Astrocyte (in vitro differentiated cells and primary cell): Measurements from ENCODE around the gene LRP1B. TPM values are rescaled to one million over a fixed set of nuclear protein-coding genes. Genes with fewer than 3 reads are reported as not detected.

ENCODE experiments used
- DNase-seq: peaks from one replicate; pipeline ENCODE4 v3.0.0-alpha.2; 2010; ENCODE audit warnings: low read depth
- FAIRE-seq: peaks from 2 replicates; lab custom pipeline; 2011; peaks lifted over from hg19 to GRCh38; lab: Jason Lieb, UNC
- H2AFZ ChIP-seq: 2 replicates; pipeline ENCODE4 v1.6.0; 2012; ENCODE audit warnings: low read depth, low read length, inconsistent platforms
- H3K27ac ChIP-seq: 2 replicates; pipeline ENCODE4 v1.5.1; 2011; ENCODE audit warnings: low read depth, low read length, inconsistent platforms
- H3K27me3 ChIP-seq: 2 replicates; pipeline ENCODE4 v1.6.0; 2011; ENCODE audit warnings: low read length, inconsistent platforms; ENCODE audit not compliant: insufficient read depth
- H3K36me3 ChIP-seq: 2 replicates; pipeline ENCODE4 v1.5.1; 2011; ENCODE audit warnings: low read length, inconsistent platforms; ENCODE audit not compliant: insufficient read depth
- H3K4me1 ChIP-seq: 2 replicates; pipeline ENCODE4 v1.5.1; 2011; ENCODE audit warnings: low read length, inconsistent platforms; ENCODE audit not compliant: insufficient read depth
- H3K4me2 ChIP-seq: 2 replicates; pipeline ENCODE4 v1.6.0; 2012; ENCODE audit warnings: low read length, inconsistent platforms
- H3K4me3 ChIP-seq: 2 replicates; pipeline ENCODE4 v1.5.1; 2011; ENCODE audit warnings: low read depth, mild to moderate bottlenecking, low read length, inconsistent platforms; ENCODE audit not compliant: insufficient read depth
- H3K79me2 ChIP-seq: 2 replicates; pipeline ENCODE4 v1.6.0; 2012; ENCODE audit warnings: mild to moderate bottlenecking, low read length, inconsistent platforms; ENCODE audit not compliant: insufficient read depth
- H3K9ac ChIP-seq: 2 replicates; pipeline ENCODE4 v1.6.0; 2012; ENCODE audit warnings: mild to moderate bottlenecking, low read length, inconsistent platforms
- H3K9me3 ChIP-seq: 2 replicates; pipeline ENCODE4 v1.5.1; 2012; ENCODE audit warnings: low read depth, mild to moderate bottlenecking, low read length, inconsistent platforms; ENCODE audit not compliant: insufficient read depth
- H4K20me1 ChIP-seq: 2 replicates; pipeline ENCODE4 v1.6.0; 2012; ENCODE audit warnings: low read length, inconsistent platforms; ENCODE audit not compliant: insufficient read depth
- H3K27ac Mint-ChIP-seq: one replicate; pipeline ENCODE4 v1.8.0; 2021; ENCODE audit warnings: mild to moderate bottlenecking, mixed read lengths; ENCODE audit not compliant: unreplicated experiment
- H3K27me3 Mint-ChIP-seq: one replicate; pipeline ENCODE4 v1.8.0; 2021; ENCODE audit warnings: low read depth, mixed read lengths; ENCODE audit not compliant: unreplicated experiment
- H3K36me3 Mint-ChIP-seq: one replicate; pipeline ENCODE4 v1.8.0; 2021; ENCODE audit warnings: low read depth, mixed read lengths; ENCODE audit not compliant: unreplicated experiment
- H3K4me1 Mint-ChIP-seq: one replicate; pipeline ENCODE4 v1.8.0; 2021; ENCODE audit warnings: low read depth, mixed read lengths; ENCODE audit not compliant: unreplicated experiment
- H3K4me3 Mint-ChIP-seq: one replicate; pipeline ENCODE4 v1.8.0; 2021; ENCODE audit warnings: mild to moderate bottlenecking, moderate library complexity, mixed read lengths; ENCODE audit not compliant: unreplicated experiment
- H3K9me3 Mint-ChIP-seq: one replicate; pipeline ENCODE4 v1.8.0; 2021; ENCODE audit warnings: mild to moderate bottlenecking, mixed read lengths; ENCODE audit not compliant: unreplicated experiment
- EZH2 ChIP-seq: IDR thresholded peaks from 2 replicates; pipeline ENCODE4 v1.6.1; 2012; ENCODE audit warnings: mild to moderate bottlenecking, low read length, inconsistent platforms; ENCODE audit not compliant: insufficient read depth
- total RNA-seq: library from RNA; stranded (reverse); gene quantifications from 2 replicates; pipeline ENCODE4 v1.2.1, GENCODE V29; 2021
- TF ChIP-seq, protein P1 (sequence below): IDR thresholded peaks from 2 replicates; pipeline ENCODE4 v1.5.1; 2011; ENCODE audit warnings: low read depth, mild to moderate bottlenecking, inconsistent platforms, low read length, moderate library complexity; ENCODE audit not compliant: insufficient read depth

The LRP1B gene
- total RNA-seq, 1 donor from 2014 or later: 1.5 TPM

DNA sequence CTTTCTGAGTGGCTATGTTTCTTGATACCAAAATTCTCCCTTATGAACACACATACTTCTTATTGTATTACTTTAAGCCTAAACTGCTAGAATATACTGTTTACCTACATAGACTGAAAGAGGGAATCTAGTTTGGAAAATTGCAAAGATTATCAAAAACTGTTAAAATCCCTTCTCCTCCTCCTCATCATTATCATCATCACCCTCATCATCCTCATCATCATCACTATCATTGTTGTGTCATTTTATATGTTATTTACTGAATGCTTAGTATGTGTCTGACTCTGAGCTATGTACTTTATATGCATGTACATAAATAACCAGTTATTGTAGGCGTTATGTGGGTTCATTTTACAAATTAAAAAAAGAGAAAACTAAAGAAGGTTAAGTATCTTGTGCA is 19.6 kb upstream of the LRP1B start:
- TF ChIP-seq, protein P1, sequence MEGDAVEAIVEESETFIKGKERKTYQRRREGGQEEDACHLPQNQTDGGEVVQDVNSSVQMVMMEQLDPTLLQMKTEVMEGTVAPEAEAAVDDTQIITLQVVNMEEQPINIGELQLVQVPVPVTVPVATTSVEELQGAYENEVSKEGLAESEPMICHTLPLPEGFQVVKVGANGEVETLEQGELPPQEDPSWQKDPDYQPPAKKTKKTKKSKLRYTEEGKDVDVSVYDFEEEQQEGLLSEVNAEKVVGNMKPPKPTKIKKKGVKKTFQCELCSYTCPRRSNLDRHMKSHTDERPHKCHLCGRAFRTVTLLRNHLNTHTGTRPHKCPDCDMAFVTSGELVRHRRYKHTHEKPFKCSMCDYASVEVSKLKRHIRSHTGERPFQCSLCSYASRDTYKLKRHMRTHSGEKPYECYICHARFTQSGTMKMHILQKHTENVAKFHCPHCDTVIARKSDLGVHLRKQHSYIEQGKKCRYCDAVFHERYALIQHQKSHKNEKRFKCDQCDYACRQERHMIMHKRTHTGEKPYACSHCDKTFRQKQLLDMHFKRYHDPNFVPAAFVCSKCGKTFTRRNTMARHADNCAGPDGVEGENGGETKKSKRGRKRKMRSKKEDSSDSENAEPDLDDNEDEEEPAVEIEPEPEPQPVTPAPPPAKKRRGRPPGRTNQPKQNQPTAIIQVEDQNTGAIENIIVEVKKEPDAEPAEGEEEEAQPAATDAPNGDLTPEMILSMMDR: no peak
- no peak for TF ChIP-seq EZH2
- no peak overlapping the region for H3K4me2 ChIP-seq
- FAIRE-seq (no peak), DNase-seq (no peak)
- H4K20me1 ChIP-seq: no peaks in the 10 kb centered on the region
- Mint-ChIP-seq H3K27ac (no peak overlapping the region), H3K4me3 (no peak overlapping the region), H3K9me3 (no peaks in the 10 kb centered on the region), H3K27me3 (no peaks in the 10 kb centered on the region), H3K4me1 (no peaks in the 10 kb centered on the region), H3K36me3 (no peaks in the 10 kb centered on the region)
- no peaks in the 10 kb centered on the region for H3K9me3 ChIP-seq
- H3K4me3 ChIP-seq: no peak overlapping the region
- no peaks in the 10 kb centered on the region for H3K4me1 ChIP-seq
- no peaks in the 10 kb centered on the region for H3K27me3 ChIP-seq
- no peak overlapping the region for H2AFZ ChIP-seq
- H3K79me2 ChIP-seq: no peaks in the 10 kb centered on the region
- H3K36me3 ChIP-seq: no peaks in the 10 kb centered on the region
- H3K9ac ChIP-seq: no peak overlapping the region
- no peak overlapping the region for H3K27ac ChIP-seq

DNA sequence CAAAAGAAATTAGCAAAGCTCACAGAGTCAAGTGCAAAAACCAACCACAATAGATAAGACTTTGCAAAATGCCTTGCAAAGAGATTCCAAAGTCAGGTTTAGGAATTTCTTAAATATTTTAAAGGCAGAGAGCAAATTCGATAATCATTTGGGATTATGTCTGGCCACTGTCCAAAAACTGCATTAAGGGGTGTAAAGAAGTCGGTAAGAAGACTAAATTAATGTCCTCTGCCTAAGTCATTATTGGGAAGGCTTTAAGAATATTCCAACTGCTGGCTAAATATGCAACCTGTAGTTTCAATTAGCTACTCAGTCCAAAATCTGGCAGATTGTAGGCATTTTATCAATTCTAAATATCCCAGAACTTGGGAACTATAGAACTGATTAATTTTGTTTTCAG is 13.7 kb upstream of the LRP1B start:
- Histone ChIP-seq H2AFZ (no peak overlapping the region), H3K4me3 (no peak overlapping the region), H3K27ac (no peak overlapping the region), H3K27me3 (no peaks in the 10 kb centered on the region), H3K4me2 (no peak overlapping the region), H3K9me3 (no peaks in the 10 kb centered on the region), H4K20me1 (no peaks in the 10 kb centered on the region), H3K4me1 (no peaks in the 10 kb centered on the region), H3K9ac (no peak overlapping the region), H3K79me2 (no peaks in the 10 kb centered on the region), H3K36me3 (no peaks in the 10 kb centered on the region)
- H3K27ac Mint-ChIP-seq: no peak overlapping the region
- FAIRE-seq (no peak), DNase-seq (no peak)
- TF ChIP-seq EZH2: no peak
- TF ChIP-seq, protein P1: no peak
- H3K4me1 Mint-ChIP-seq: no peaks in the 10 kb centered on the region
- H3K36me3 Mint-ChIP-seq: no peaks in the 10 kb centered on the region
- H3K4me3 Mint-ChIP-seq: no peak overlapping the region
- no peaks in the 10 kb centered on the region for H3K9me3 Mint-ChIP-seq
- no peaks in the 10 kb centered on the region for H3K27me3 Mint-ChIP-seq

DNA sequence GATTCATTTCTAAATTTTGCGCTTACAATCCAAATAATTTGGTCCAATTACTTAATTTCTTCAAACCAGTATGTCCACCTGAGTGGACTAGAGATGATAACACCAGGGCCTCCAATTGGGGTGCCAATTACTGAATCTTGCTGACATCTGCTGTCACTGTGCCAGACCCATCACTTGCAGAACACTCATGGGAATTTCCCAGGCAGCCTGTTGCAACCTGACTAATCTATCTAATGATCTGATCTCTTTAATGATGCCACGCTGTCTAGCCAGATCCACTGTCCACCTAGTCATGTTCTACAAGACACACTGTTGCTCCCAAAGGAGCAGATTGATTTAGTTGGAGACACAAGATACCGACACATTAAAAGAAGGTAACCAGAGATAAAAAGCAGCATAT is 11.8 kb upstream of the LRP1B start:
- Mint-ChIP-seq H3K4me1 (no peaks in the 10 kb centered on the region), H3K36me3 (no peaks in the 10 kb centered on the region), H3K27me3 (no peaks in the 10 kb centered on the region), H3K27ac (no peak overlapping the region), H3K9me3 (no peaks in the 10 kb centered on the region), H3K4me3 (no peak overlapping the region)
- H3K4me3 ChIP-seq: no peak overlapping the region
- no peaks in the 10 kb centered on the region for H3K79me2 ChIP-seq
- no peaks in the 10 kb centered on the region for H4K20me1 ChIP-seq
- no peak for DNase-seq
- H3K9me3 ChIP-seq: no peaks in the 10 kb centered on the region
- no peak overlapping the region for H3K9ac ChIP-seq
- no peak overlapping the region for H3K4me2 ChIP-seq
- no peak for FAIRE-seq
- no peaks in the 10 kb centered on the region for H3K36me3 ChIP-seq
- H3K27me3 ChIP-seq: no peaks in the 10 kb centered on the region
- TF ChIP-seq, protein P1: no peak
- TF ChIP-seq EZH2: no peak
- H3K4me1 ChIP-seq: no peaks in the 10 kb centered on the region
- no peak overlapping the region for H3K27ac ChIP-seq
- no peak overlapping the region for H2AFZ ChIP-seq
